Esophagus muscularis mucosa (tissue), 4 donors: Measurements from ENCODE around the gene THRB. TPM values are rescaled to one million over a fixed set of nuclear protein-coding genes. Genes with fewer than 3 reads are reported as not detected.
A peak's percentile ranks its signal among the peaks of the same experiment; 100 is the strongest.

Experiments
- DNase-seq: peaks from one replicate; pipeline ENCODE4 v3.0.0-alpha.2; 2017; ENCODE audit errors: extremely low spot score
- H3K27ac ChIP-seq, 4 donors: fragments of 200-600 bp; sonication (generic); replicated peaks in 1 of 4; 1 replicate in 3 of 4; 2 replicates in 1 of 4; pipeline ENCODE4 v1.5.1; 2016 to 2019; ENCODE audit warnings: mild to moderate bottlenecking in 1 of 4
- H3K27me3 ChIP-seq, 4 donors: fragments of 200-600 bp; sonication (generic); one replicate each; pipeline versions ENCODE4 v1.5.1 to v1.6.0; 2016 to 2019
- H3K36me3 ChIP-seq, 4 donors: fragments of 200-600 bp; sonication (generic); one replicate each; pipeline ENCODE4 v1.5.1; 2016 to 2019
- H3K4me1 ChIP-seq, 4 donors: fragments of 200-600 bp; sonication (generic); one replicate each; pipeline ENCODE4 v1.5.1; 2016 to 2019
- H3K4me3 ChIP-seq, 4 donors: fragments of 200-600 bp; sonication (generic); 1 replicate in 2 of 4; 2 replicates in 2 of 4; pipeline ENCODE4 v1.5.1; 2016 to 2019; ENCODE audit warnings: mild to moderate bottlenecking in 4 of 4, moderate library complexity in 1 of 4
- H3K9me3 ChIP-seq, 4 donors: fragments of 200-600 bp; sonication (generic); 1 replicate in 3 of 4; 2 replicates in 1 of 4; pipeline ENCODE4 v1.5.1; 2016 to 2019
- CTCF ChIP-seq, 3 experiments: fragments of 200-600 bp in 2 of 3; fragments of 450-650 bp in 1 of 3; sonication (generic) in 2 of 3; IDR thresholded peaks; one replicate each; pipeline ENCODE4 v1.5.1; 2017 to 2019; ENCODE audit warnings: antibody characterized with exemption in 3 of 3, mild to moderate bottlenecking in 2 of 3, moderate library complexity in 1 of 3
- EP300 ChIP-seq: sonication (generic); formaldehyde crosslinking; IDR thresholded peaks from one replicate; pipeline ENCODE4 v1.6.1; 2017; ENCODE audit warnings: antibody characterized with exemption
- POLR2A ChIP-seq: fragments of 450-650 bp; IDR thresholded peaks from one replicate; pipeline ENCODE4 v1.6.1; 2017; ENCODE audit warnings: antibody characterized with exemption, moderate library complexity, mild to moderate bottlenecking, low read depth
- POLR2AphosphoS5 ChIP-seq, 2 donors: sonication (generic); formaldehyde crosslinking; IDR thresholded peaks; one replicate each; pipeline ENCODE4 v1.6.1; 2017; ENCODE audit warnings: antibody characterized with exemption in 2 of 2
- WGBS: methylation state at CpG from one replicate; pipeline ENCODE4 v1.1.5; 2018; 5-methylcytosine and 5-hydroxymethylcytosine counted together
- intact Hi-C: fragments of 100-400 bp; cut with DNase I; formaldehyde crosslinking; loops from one replicate; pipeline ENCODE4 v1.15.1; 2023
- total RNA-seq, 4 donors: library from RNA; depleted of rRNA; stranded (reverse); fragments of >200 nt; gene quantifications; one replicate each; pipeline versions ENCODE4 v1.1.0 to v1.2.1, GENCODE V29; 2016

Gene THRB
- total RNA-seq, 4 donors from 2014 or later: 31.5 to 68.6 (median 39.3) TPM

- WGBS: 91% methylated on average over 4 of the region's 4 CpGs
- Histone ChIP-seq H3K4me3 (no peak overlapping the region), H3K27me3 (no peaks in the 10 kb centered on the region), H3K4me1 (peaks cover under 1 to 3% (median 2%) of the 10 kb centered on the region in 4 donors), H3K27ac (no peak overlapping the region), H3K9me3 (no peaks in the 10 kb centered on the region), H3K36me3 (no peaks in the 10 kb centered on the region)
- TF ChIP-seq POLR2A (no peak), CTCF (IDR thresholded peaks at IDR 0.05) (no peak), EP300 (no peak), POLR2AphosphoS5 (IDR thresholded peaks at IDR 0.05) (no peak)
- intact Hi-C loops: no loop called here
- DNase-seq: no peak
These were observed 87.8 kb downstream of the THRB start for GRCh38 chr3:24406900-24407299.

DNA sequence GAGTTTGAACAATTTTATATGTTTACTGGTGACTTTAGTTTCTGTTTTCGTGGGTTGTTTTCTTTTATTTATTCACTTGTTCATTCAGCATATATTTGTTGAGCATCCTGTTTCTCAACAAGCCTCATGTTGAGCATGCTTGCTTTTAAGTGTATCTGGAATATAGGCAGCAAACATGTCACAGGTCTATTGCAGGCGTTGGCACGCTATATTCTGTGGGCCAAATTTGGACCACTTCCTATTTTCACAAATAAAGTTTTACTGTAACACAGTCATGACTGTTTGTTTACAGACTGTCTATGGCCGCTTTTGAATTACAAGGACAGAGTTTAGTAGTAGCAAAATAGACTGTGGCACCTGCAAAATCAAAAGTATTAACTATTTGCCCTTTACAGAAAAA, 89.6 kb downstream of the THRB start:
- Histone ChIP-seq H3K9me3 (no peaks in the 10 kb centered on the region), H3K27me3 (no peaks in the 10 kb centered on the region), H3K4me1 (peaks cover 19 to 20% (median 20%) of the 10 kb centered on the region in 4 donors), H3K4me3 (no peak overlapping the region), H3K27ac (no peak overlapping the region), H3K36me3 (no peaks in the 10 kb centered on the region)
- DNase-seq: no peak
- TF ChIP-seq CTCF (IDR thresholded peaks at IDR 0.05) (no peak), POLR2AphosphoS5 (IDR thresholded peaks at IDR 0.05) (no peak), POLR2A (no peak), EP300 (no peak)
- 93% methylated on average over 4 of the region's 4 CpGs for WGBS
- intact Hi-C loops: no loop called here

GRCh38 chr3:24401811-24402185, 92.9 kb downstream of the THRB start:
- Histone ChIP-seq H3K4me3 (no peak overlapping the region), H3K36me3 (no peaks in the 10 kb centered on the region), H3K27ac (no peak overlapping the region), H3K4me1 (peaks cover 26 to 34% (median 31%) of the 10 kb centered on the region in 4 donors), H3K9me3 (no peaks in the 10 kb centered on the region), H3K27me3 (no peaks in the 10 kb centered on the region)
- TF ChIP-seq CTCF (IDR thresholded peaks at IDR 0.05): no peak
- TF ChIP-seq EP300: no peak
- TF ChIP-seq POLR2A: no peak
- no peak for TF ChIP-seq POLR2AphosphoS5 (IDR thresholded peaks at IDR 0.05)
- intact Hi-C loops: no loop called here
- DNase-seq: no peak
- 47% methylated on average over 2 of the region's 2 CpGs for WGBS

GRCh38 chr3:24401090-24401810, 93.4 kb downstream of the THRB start:
- no peak for DNase-seq
- Histone ChIP-seq H3K9me3 (no peaks in the 10 kb centered on the region), H3K36me3 (no peaks in the 10 kb centered on the region), H3K27ac (peak overlapping the region in 1 of 4 donors; percentile 11), H3K4me3 (no peak overlapping the region), H3K27me3 (no peaks in the 10 kb centered on the region), H3K4me1 (peaks cover 26 to 40% (median 31%) of the 10 kb centered on the region in 4 donors)
- TF ChIP-seq POLR2A: no peak
- no peak for TF ChIP-seq CTCF (IDR thresholded peaks at IDR 0.05)
- no peak for TF ChIP-seq EP300
- no peak for TF ChIP-seq POLR2AphosphoS5 (IDR thresholded peaks at IDR 0.05)
- intact Hi-C loops: no loop called here
- WGBS: 42% methylated on average over 5 of the region's 5 CpGs
